Measurements from ENCODE around the gene NECAP2.
"Not testable (repeated sequence)": the region's sequence is repeated elsewhere in the genome, so short reads cannot be mapped to it uniquely, and the experiment has no call there.

- TF ChIP-seq YY1 (IDR thresholded peaks at IDR 0.05; ENCODE audit: insufficient read depth, insufficient read length); SUZ12 (IDR thresholded peaks at IDR 0.05; ENCODE audit: extremely low read depth, insufficient read depth, insufficient read length): not testable (repeated sequence)
Observed at GRCh38 chr1:16508861-16509445, 68.4 kb downstream of the NECAP2 start.

All from NT2/D1 (cell line).